KMS-11 (cell line): Measurements from ENCODE around the gene TGFA.
"Not testable (repeated sequence)": the region's sequence is repeated elsewhere in the genome, so short reads cannot be mapped to it uniquely, and the experiment has no call there.

Source experiments
- H2AFZ ChIP-seq: fragments of 200-600 bp; sonication (generic); 2 replicates; pipeline ENCODE4 v1.6.1; 2016; ENCODE audit warnings: antibody characterized with exemption, mixed run types, low read depth
- H3K27ac ChIP-seq: fragments of 200-600 bp; sonication (generic); 2 replicates; pipeline ENCODE4 v1.6.1; 2016; ENCODE audit warnings: mild to moderate bottlenecking, mixed run types
- H3K27me3 ChIP-seq: fragments of 200-600 bp; sonication (generic); 2 replicates; pipeline ENCODE4 v1.6.1; 2017; ENCODE audit warnings: mild to moderate bottlenecking, low read depth, mixed run types, moderate library complexity; ENCODE audit not compliant: insufficient read depth
- H3K36me3 ChIP-seq: fragments of 200-600 bp; sonication (generic); 2 replicates; pipeline ENCODE4 v1.6.1; 2017; ENCODE audit warnings: mild to moderate bottlenecking, mixed run types; ENCODE audit not compliant: insufficient read depth
- H3K4me1 ChIP-seq: fragments of 200-600 bp; sonication (generic); 2 replicates; pipeline ENCODE4 v1.6.1; 2016; ENCODE audit warnings: mild to moderate bottlenecking, low read depth, mixed run types; ENCODE audit not compliant: poor library complexity, severe bottlenecking
- H3K4me2 ChIP-seq: fragments of 200-600 bp; sonication (generic); 2 replicates; pipeline ENCODE4 v1.7.0; 2016; ENCODE audit warnings: mild to moderate bottlenecking, mixed run types
- H3K4me3 ChIP-seq: fragments of 200-600 bp; sonication (generic); IDR thresholded peaks from 2 replicates; pipeline ENCODE4 v1.6.1; 2017; ENCODE audit warnings: low read depth, low read length, mixed read lengths; ENCODE audit not compliant: insufficient read depth
- H3K79me2 ChIP-seq: fragments of 200-600 bp; sonication (generic); 2 replicates; pipeline ENCODE4 v1.6.1; 2016; ENCODE audit warnings: low read depth, mixed run types; ENCODE audit not compliant: insufficient read depth
- H3K9ac ChIP-seq: fragments of 200-600 bp; sonication (generic); 2 replicates; pipeline ENCODE4 v1.6.1; 2016; ENCODE audit warnings: mild to moderate bottlenecking, mixed run types
- H4K20me1 ChIP-seq: fragments of 200-600 bp; sonication (generic); 2 replicates; pipeline ENCODE4 v1.6.1; 2016; ENCODE audit warnings: mild to moderate bottlenecking, mixed run types; ENCODE audit not compliant: insufficient read depth
- CTCF ChIP-seq: fragments of 200-600 bp; sonication (generic); conservative IDR thresholded peaks from 2 replicates; pipeline ENCODE4 v1.6.1; 2017; ENCODE audit warnings: low read depth, mild to moderate bottlenecking, antibody characterized with exemption, low read length, moderate library complexity, mixed read lengths

Gene TGFA

GRCh38 chr2:70467237-70467636 lies 86.4 kb downstream of the TGFA start:
- H3K36me3 ChIP-seq: no peaks in the 10 kb centered on the region
- no peak overlapping the region for H3K27ac ChIP-seq
- no peak for TF ChIP-seq CTCF
- H2AFZ ChIP-seq: no peak overlapping the region
- H3K4me2 ChIP-seq: no peak overlapping the region
- no peaks in the 10 kb centered on the region for H4K20me1 ChIP-seq
- H3K27me3 ChIP-seq: no peaks in the 10 kb centered on the region
- H3K4me3 ChIP-seq: no peak overlapping the region
- no peaks in the 10 kb centered on the region for H3K79me2 ChIP-seq
- no peak overlapping the region for H3K9ac ChIP-seq
- H3K4me1 ChIP-seq: no peaks in the 10 kb centered on the region

- not testable (repeated sequence) for H3K27me3 ChIP-seq, H3K4me2 ChIP-seq, H3K4me1 ChIP-seq, H3K9ac ChIP-seq, H2AFZ ChIP-seq, H3K27ac ChIP-seq, H3K4me3 ChIP-seq, H4K20me1 ChIP-seq, H3K79me2 ChIP-seq, H3K36me3 ChIP-seq
These were observed 87.0 kb downstream of the TGFA start for GRCh38 chr2:70466647-70467046.

DNA sequence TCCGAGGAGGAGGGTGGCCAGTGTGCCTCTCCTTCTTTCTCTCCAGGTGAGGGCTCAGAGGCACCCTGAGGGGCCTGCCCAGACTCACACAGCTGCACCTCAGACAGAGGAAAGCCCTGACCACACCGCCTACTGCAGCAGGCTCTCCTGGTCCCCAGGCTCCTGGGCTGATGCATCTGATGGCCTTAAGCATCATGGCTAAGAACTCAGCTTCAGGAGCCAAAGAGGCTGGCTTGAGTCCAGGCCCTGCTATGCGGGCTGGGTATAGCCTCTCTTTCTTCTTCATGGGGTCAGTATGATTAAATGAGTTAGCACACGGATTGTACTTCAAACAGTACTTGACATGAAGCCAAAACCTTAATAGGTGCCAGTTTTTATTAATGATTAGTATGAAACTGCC lies 89.6 kb downstream of the TGFA start:
- Histone ChIP-seq H3K79me2 (no peaks in the 10 kb centered on the region), H3K27me3 (no peaks in the 10 kb centered on the region), H2AFZ (no peak overlapping the region), H3K27ac (no peak overlapping the region), H3K4me2 (no peak overlapping the region), H3K4me1 (no peaks in the 10 kb centered on the region), H4K20me1 (no peaks in the 10 kb centered on the region), H3K4me3 (no peak overlapping the region), H3K9ac (no peak overlapping the region), H3K36me3 (no peaks in the 10 kb centered on the region)
- no peak for TF ChIP-seq CTCF

GRCh38 chr2:70463581-70463980 lies 90.0 kb downstream of the TGFA start:
- H3K27me3 ChIP-seq: no peaks in the 10 kb centered on the region
- H3K4me3 ChIP-seq: no peak overlapping the region
- no peaks in the 10 kb centered on the region for H4K20me1 ChIP-seq
- H3K4me1 ChIP-seq: no peaks in the 10 kb centered on the region
- no peak for TF ChIP-seq CTCF
- no peak overlapping the region for H3K4me2 ChIP-seq
- no peaks in the 10 kb centered on the region for H3K79me2 ChIP-seq
- no peak overlapping the region for H3K27ac ChIP-seq
- H2AFZ ChIP-seq: no peak overlapping the region
- H3K36me3 ChIP-seq: no peaks in the 10 kb centered on the region
- no peak overlapping the region for H3K9ac ChIP-seq

DNA sequence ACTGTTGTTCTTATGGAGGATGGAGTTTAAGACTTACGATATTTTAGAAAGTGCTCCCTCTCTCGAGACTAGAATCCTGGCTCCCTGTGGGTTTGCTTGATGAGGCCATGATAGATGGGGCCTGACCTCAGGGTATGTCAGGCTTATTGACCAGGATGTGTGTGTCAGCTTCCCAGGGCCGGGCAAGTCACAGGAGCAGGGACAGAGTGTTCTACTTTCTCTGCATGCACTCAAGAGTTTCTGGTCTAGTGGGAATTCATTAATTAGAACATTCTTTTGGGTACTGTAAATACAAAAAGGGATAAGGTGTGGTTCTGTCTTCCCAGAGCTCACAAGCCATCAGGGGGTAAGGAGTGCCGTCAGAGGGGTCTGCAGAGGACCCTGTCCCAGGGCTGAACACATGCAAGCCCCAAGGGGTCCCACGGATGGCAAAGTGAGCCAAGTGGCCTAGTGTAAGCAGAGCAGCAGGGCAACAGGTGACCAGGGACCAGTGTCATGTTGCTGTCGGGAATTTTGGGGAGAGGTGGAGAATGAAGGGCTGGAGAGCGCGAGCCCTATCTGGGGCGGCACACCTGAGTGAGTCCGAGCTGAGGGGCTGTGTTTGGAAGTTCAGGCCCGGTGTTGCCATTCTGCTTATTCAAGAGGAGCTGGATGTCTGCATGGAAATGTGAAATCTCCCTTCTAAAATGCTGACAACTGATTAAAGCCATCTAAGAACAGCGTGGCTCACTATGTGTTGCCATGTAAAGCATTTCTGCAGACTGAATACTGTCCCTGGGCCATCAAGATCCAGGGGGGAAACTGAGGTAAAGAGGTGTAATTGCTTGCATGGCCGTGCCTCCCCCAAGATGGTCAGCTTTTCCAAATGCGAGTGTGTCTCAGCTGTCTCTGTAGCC lies 91.4 kb downstream of the TGFA start:
- Histone ChIP-seq H3K4me1 (no peaks in the 10 kb centered on the region), H3K4me2 (no peak overlapping the region), H3K79me2 (no peaks in the 10 kb centered on the region), H3K27ac (no peak overlapping the region), H4K20me1 (no peaks in the 10 kb centered on the region), H3K27me3 (no peaks in the 10 kb centered on the region), H3K36me3 (no peaks in the 10 kb centered on the region), H3K9ac (no peak overlapping the region), H3K4me3 (no peak overlapping the region), H2AFZ (no peak overlapping the region)
- TF ChIP-seq CTCF: no peak
